GM12878 (cell line): Measurements from ENCODE around the gene LCMT1.
A peak's percentile ranks its signal among the peaks of the same experiment; 100 is the strongest.

Experiments used
- POLR2A ChIP-seq: IDR thresholded peaks from 2 replicates; pipeline ENCODE4 v1.6.1; 2011; ENCODE audit warnings: low read depth, mild to moderate bottlenecking, low read length
- RAD21 ChIP-seq: IDR thresholded peaks from 2 replicates; pipeline ENCODE4 v1.6.1; 2011; ENCODE audit warnings: mild to moderate bottlenecking, low read depth, low read length, moderate library complexity; ENCODE audit not compliant: insufficient read depth
- TCF12 ChIP-seq: IDR thresholded peaks from 2 replicates; pipeline ENCODE4 v1.6.1; 2011; ENCODE audit warnings: low read depth, mild to moderate bottlenecking, low read length
- USF1 ChIP-seq: IDR thresholded peaks from 2 replicates; pipeline ENCODE4 v1.6.1; 2011; ENCODE audit warnings: borderline replicate concordance, low read depth, mild to moderate bottlenecking, moderate library complexity, mixed read lengths, low read length; ENCODE audit not compliant: insufficient read depth; ENCODE audit errors: extremely low read length
- TF ChIP-seq, protein P1 (sequence below), 3 experiments: IDR thresholded peaks in 2 of 3; conservative IDR thresholded peaks in 1 of 3; 2 replicates each; pipeline ENCODE4 v1.5.1; 2011; ENCODE audit warnings: low read depth in 3 of 3, low read length in 3 of 3, mild to moderate bottlenecking in 3 of 3, control low read depth in 2 of 3, moderate library complexity in 2 of 3, inconsistent platforms in 1 of 3, mixed read lengths in 1 of 3; ENCODE audit not compliant: control insufficient read depth in 2 of 3, insufficient read depth in 1 of 3; ENCODE audit errors: extremely low read depth in 1 of 3

DNA sequence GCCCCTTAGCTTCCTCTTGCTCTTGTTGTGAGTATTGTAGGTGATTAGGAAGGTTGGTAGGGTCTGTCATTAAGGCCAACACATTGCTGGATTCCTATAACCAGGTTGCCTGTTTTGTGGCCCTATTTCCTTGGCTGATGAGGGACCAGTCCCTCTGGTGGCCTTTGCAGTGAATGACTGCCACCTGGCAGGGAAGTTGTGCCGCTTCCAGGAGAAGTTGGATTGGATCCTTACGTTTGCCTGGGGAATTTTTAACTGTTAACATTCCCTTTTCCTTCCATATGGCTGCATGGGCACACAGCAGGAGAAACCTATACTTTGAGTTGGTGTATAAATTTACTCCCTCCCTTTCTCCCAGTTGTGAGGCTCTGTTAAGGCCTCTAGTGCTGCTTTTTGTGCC, 32.4 kb downstream of the LCMT1 start:
- no peak for TF ChIP-seq POLR2A
- TF ChIP-seq, protein P1, sequence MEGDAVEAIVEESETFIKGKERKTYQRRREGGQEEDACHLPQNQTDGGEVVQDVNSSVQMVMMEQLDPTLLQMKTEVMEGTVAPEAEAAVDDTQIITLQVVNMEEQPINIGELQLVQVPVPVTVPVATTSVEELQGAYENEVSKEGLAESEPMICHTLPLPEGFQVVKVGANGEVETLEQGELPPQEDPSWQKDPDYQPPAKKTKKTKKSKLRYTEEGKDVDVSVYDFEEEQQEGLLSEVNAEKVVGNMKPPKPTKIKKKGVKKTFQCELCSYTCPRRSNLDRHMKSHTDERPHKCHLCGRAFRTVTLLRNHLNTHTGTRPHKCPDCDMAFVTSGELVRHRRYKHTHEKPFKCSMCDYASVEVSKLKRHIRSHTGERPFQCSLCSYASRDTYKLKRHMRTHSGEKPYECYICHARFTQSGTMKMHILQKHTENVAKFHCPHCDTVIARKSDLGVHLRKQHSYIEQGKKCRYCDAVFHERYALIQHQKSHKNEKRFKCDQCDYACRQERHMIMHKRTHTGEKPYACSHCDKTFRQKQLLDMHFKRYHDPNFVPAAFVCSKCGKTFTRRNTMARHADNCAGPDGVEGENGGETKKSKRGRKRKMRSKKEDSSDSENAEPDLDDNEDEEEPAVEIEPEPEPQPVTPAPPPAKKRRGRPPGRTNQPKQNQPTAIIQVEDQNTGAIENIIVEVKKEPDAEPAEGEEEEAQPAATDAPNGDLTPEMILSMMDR (IDR thresholded peaks at IDR 0.05 in 2 of 3, conservative IDR thresholded peaks at IDR 0.05 in 1 of 3; ENCODE audit: control insufficient read depth in 2 of 3, extremely low read depth in 1 of 3, insufficient read depth in 1 of 3, low read depth in 3 of 3, low read length in 3 of 3): peak; percentile 17 to 39 (median 21); a peak in 3 of 6 replicates
- 0 out of 2 replicates have a peak, but pooled peaks have one; percentile 8 for TF ChIP-seq RAD21
- TF ChIP-seq TCF12: no peak
- no peak for TF ChIP-seq USF1
